ENCODE results near the gene MBTD1. TPM values are rescaled to one million over a fixed set of nuclear protein-coding genes. Genes with fewer than 3 reads are reported as not detected.
A peak's percentile ranks its signal among the peaks of the same experiment; 100 is the strongest.

MBTD1 gene
- total and polyA plus RNA-seq, 11 donors, result 3.4 to 9.8 (median 5.8) TPM

DNA sequence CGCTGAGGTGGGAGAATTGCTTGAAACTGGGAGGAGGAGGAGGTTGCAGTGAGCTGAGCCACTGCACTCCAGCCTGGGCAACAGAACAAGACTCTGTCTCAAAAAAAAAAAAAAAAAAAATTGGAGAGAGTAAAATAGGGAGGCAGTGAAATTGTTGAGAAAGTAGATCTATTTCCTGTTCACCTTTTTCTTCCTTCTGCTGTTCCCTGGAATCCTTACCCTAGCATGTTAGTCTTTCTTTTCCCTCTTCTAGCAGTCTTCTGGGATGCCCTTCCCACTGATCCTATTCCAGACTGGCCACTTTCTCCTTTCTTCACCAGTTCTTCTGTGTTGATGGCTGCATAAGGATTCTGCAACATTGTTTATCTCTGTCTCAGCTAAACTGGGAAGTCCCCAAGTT is 90.5 kb downstream of the MBTD1 start:
- no peak overlapping the region for H3K27ac ChIP-seq
- TF ChIP-seq, protein P1, sequence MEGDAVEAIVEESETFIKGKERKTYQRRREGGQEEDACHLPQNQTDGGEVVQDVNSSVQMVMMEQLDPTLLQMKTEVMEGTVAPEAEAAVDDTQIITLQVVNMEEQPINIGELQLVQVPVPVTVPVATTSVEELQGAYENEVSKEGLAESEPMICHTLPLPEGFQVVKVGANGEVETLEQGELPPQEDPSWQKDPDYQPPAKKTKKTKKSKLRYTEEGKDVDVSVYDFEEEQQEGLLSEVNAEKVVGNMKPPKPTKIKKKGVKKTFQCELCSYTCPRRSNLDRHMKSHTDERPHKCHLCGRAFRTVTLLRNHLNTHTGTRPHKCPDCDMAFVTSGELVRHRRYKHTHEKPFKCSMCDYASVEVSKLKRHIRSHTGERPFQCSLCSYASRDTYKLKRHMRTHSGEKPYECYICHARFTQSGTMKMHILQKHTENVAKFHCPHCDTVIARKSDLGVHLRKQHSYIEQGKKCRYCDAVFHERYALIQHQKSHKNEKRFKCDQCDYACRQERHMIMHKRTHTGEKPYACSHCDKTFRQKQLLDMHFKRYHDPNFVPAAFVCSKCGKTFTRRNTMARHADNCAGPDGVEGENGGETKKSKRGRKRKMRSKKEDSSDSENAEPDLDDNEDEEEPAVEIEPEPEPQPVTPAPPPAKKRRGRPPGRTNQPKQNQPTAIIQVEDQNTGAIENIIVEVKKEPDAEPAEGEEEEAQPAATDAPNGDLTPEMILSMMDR (IDR thresholded peaks at IDR 0.05), result no peak
- TF ChIP-seq POLR2A (IDR thresholded peaks at IDR 0.05), result no peak
- peaks cover 0 to 67% (median 54%) of the 10 kb centered on the region in 9 donors for H3K36me3 ChIP-seq
- no peaks in the 10 kb centered on the region for H3K9me3 ChIP-seq
- WGBS, 4 donors, result 88 to 92% (median 92%) methylated on average over 1 of the region's 1 CpG
- ATAC-seq, result no peak
- no peaks in the 10 kb centered on the region for H3K27me3 ChIP-seq
- H3K4me1 ChIP-seq, result peaks cover 0 to 20% (median 14%) of the 10 kb centered on the region in 12 donors
- no peak for DNase-seq
- no peak overlapping the region for H3K4me3 ChIP-seq
- intact Hi-C loops (cut with DNase I), result loop anchor here in 4 of 10 donors (5.0 to 10.0 kb wide), 2 partner anchors 167 to 305 kb away; partner anchors contain the start of gene TOB1 (in 2 of the 4)

DNA sequence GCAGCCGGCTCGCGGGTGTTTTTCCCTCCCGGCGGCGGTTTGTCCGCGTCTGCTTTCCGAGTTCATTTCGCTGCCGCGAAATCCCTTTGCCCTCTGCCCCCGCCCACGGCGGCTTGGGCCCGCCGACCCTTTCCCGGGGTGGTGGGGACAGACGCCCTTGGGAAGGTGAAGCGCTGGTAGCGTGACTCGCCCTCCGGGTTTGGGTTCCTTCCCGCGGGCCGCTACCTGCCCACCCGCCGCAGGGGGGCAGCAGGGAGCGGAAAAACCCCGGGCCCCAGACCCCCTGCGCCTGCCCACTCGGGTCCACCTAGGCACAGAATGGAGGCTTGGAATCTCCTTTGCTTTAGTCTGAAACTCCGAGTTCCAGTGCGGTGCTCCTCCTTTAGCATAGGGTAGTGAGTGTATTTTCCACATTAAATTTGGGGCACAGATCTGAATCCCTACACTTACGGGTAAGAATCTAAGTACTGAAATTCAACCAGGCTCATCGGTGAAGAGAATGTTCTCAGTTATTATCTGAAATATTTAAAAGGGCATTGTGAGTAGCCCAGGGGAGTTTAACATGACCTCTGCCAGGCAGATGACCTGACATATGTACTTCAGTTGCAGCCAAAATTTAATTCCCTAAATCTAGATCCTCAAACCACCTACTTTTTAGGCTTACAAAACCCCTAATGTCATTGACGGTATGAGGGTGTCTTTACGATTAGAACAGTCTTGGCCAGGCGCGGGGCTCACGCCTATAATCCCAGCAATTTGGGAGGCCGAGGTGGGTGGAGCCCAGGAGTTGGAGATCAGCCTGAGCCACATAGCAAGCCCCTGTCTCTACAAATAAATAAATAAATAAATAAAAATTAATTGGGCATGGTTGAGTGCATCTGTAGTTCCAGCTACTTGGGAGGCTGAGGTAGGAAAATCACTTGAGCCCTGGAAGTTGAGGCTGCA is 92.6 kb downstream of the MBTD1 start:
- TF ChIP-seq, protein P1 (IDR thresholded peaks at IDR 0.05), result peak; percentile 33 to 73 (median 64)
- no peak for TF ChIP-seq POLR2A (IDR thresholded peaks at IDR 0.05)
- ATAC-seq (peak; percentile 10 to 49 (median 30)), DNase-seq (peak; percentile 40 to 74 (median 49))
- H3K4me1 ChIP-seq, result peaks cover 0 to 20% (median 14%) of the 10 kb centered on the region in 12 donors
- 17 to 27% (median 20%) methylated on average over 33 to 42 of the region's 42 CpGs for WGBS, 4 donors
- H3K9me3 ChIP-seq, result no peaks in the 10 kb centered on the region
- H3K36me3 ChIP-seq, result peaks cover 0 to 60% (median 42%) of the 10 kb centered on the region in 9 donors
- intact Hi-C loops (cut with DNase I), result loop anchor here in 4 of 10 donors (1.0 to 10.0 kb wide), 3 partner anchors 14 to 302 kb away; partner anchors contain the start of genes TOB1 (in 2 of the 4) and NME1 (in 1 of the 4)
- H3K27ac ChIP-seq, result peak overlapping the region; percentile 73 to 99 (median 95)
- no peaks in the 10 kb centered on the region for H3K27me3 ChIP-seq
- H3K4me3 ChIP-seq, result peak overlapping the region; percentile 76 to 95 (median 90)

- DNase-seq (peak; percentile 91 to 95 (median 94)), ATAC-seq (peak; percentile 89 to 97 (median 97))
- Histone ChIP-seq H3K36me3 (peaks cover 0 to 60% (median 42%) of the 10 kb centered on the region in 9 donors), H3K4me3 (peak within 1 kb of the TSS; percentile 76 to 95 (median 90)), H3K27me3 (no peaks in the 10 kb centered on the region), H3K27ac (peak within 1 kb of the TSS; percentile 73 to 99 (median 95)), H3K4me1 (peaks cover 0 to 20% (median 14%) of the 10 kb centered on the region in 12 donors), H3K9me3 (no peaks in the 10 kb centered on the region)
- peak in 1 of 2 donors; percentile 65 for TF ChIP-seq POLR2A (IDR thresholded peaks at IDR 0.05)
- TF ChIP-seq, protein P1 (IDR thresholded peaks at IDR 0.05), result no peak
- 0 to 1% (median 0%) methylated on average over 28 to 98 of the region's 98 CpGs for WGBS, 4 donors
- intact Hi-C loops (cut with DNase I), result loop anchor here in 4 of 10 donors (1.0 to 10.0 kb wide), 3 partner anchors 13 to 302 kb away; partner anchors contain the start of genes TOB1 (in 2 of the 4) and NME1 (in 1 of the 4)
These were observed 93.5 kb downstream of the MBTD1 start, which contains the start of gene NME2 for GRCh38 chr17:51166198-51166986. Gene NME2, plus strand, starts transcription at chr17:51166411. Its CDS starts 420 bp downstream, at chr17:51166831.

Measured in heart left ventricle (tissue), 16 donors.